ENCODE measurements around the gene SLC37A3. TPM values are rescaled to one million over a fixed set of nuclear protein-coding genes. Genes with fewer than 3 reads are reported as not detected.
A peak's percentile ranks its signal among the peaks of the same experiment; 100 is the strongest.
"Not testable (repeated sequence)": the region's sequence is repeated elsewhere in the genome, so short reads cannot be mapped to it uniquely, and the experiment has no call there.

SLC37A3 gene
- total RNA-seq, 1 donor from 2014 or later, result 7.5 TPM

- TF ChIP-seq, protein P1, sequence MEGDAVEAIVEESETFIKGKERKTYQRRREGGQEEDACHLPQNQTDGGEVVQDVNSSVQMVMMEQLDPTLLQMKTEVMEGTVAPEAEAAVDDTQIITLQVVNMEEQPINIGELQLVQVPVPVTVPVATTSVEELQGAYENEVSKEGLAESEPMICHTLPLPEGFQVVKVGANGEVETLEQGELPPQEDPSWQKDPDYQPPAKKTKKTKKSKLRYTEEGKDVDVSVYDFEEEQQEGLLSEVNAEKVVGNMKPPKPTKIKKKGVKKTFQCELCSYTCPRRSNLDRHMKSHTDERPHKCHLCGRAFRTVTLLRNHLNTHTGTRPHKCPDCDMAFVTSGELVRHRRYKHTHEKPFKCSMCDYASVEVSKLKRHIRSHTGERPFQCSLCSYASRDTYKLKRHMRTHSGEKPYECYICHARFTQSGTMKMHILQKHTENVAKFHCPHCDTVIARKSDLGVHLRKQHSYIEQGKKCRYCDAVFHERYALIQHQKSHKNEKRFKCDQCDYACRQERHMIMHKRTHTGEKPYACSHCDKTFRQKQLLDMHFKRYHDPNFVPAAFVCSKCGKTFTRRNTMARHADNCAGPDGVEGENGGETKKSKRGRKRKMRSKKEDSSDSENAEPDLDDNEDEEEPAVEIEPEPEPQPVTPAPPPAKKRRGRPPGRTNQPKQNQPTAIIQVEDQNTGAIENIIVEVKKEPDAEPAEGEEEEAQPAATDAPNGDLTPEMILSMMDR (IDR thresholded peaks at IDR 0.05; ENCODE audit: borderline replicate concordance), result no peak
- intact Hi-C loops (cut with micrococcal nuclease), result no loop called here
- Histone ChIP-seq H3K27ac (replicated peaks) (no peak overlapping the region), H3K9me3 (replicated peaks) (no peaks in the 10 kb centered on the region), H3K4me3 (no peak overlapping the region), H3K4me1 (peaks cover 15% of the 10 kb centered on the region), H3K27me3 (ENCODE audit: low read depth) (no peaks in the 10 kb centered on the region), H3K36me3 (peaks cover 35% of the 10 kb centered on the region)
- no peak for DNase-seq
Measured at GRCh38 chr7:140345426-140345825, 52.9 kb downstream of the SLC37A3 start.

- peaks cover 40% of the 10 kb centered on the region for H3K36me3 ChIP-seq
- no peaks in the 10 kb centered on the region for H3K9me3 ChIP-seq (replicated peaks)
Measured at GRCh38 chr7:140342727-140343514, 55.4 kb downstream of the SLC37A3 start.

GRCh38 chr7:140338959-140339358 lies 59.4 kb downstream of the SLC37A3 start:
- H3K27ac ChIP-seq (replicated peaks); intact Hi-C loops (cut with micrococcal nuclease); DNase-seq; H3K27me3 ChIP-seq (ENCODE audit: low read depth); H3K4me3 ChIP-seq; H3K9me3 ChIP-seq (replicated peaks): not testable (repeated sequence)
- peaks cover 12% of the 10 kb centered on the region for H3K4me1 ChIP-seq
- peaks cover 30% of the 10 kb centered on the region for H3K36me3 ChIP-seq

More at GRCh38 chr7:140342727-140343514, 55.4 kb downstream of the SLC37A3 start:
- Histone ChIP-seq H3K4me3 (no peak overlapping the region), H3K27ac (replicated peaks) (no peak overlapping the region), H3K4me1 (no peaks in the 10 kb centered on the region), H3K27me3 (ENCODE audit: low read depth) (no peaks in the 10 kb centered on the region)
- TF ChIP-seq, protein P1 (IDR thresholded peaks at IDR 0.05; ENCODE audit: borderline replicate concordance), result peak; percentile 61
- intact Hi-C loops (cut with micrococcal nuclease), result no loop called here
- peak; percentile 24 for DNase-seq

GRCh38 chr7:140334341-140335057 lies 63.8 kb downstream of the SLC37A3 start:
- intact Hi-C loops (cut with micrococcal nuclease), result no loop called here

GRCh38 chr7:140333686-140334085 lies 64.6 kb downstream of the SLC37A3 start:
- Histone ChIP-seq H3K9me3 (replicated peaks) (no peaks in the 10 kb centered on the region), H3K27me3 (ENCODE audit: low read depth) (no peaks in the 10 kb centered on the region), H3K4me3 (no peak overlapping the region), H3K36me3 (peaks cover 13% of the 10 kb centered on the region), H3K4me1 (peaks cover 36% of the 10 kb centered on the region), H3K27ac (replicated peaks) (no peak overlapping the region)
- intact Hi-C loops (cut with micrococcal nuclease), result no loop called here
- DNase-seq, result no peak
- TF ChIP-seq, protein P1 (IDR thresholded peaks at IDR 0.05; ENCODE audit: borderline replicate concordance), result no peak

More at GRCh38 chr7:140334341-140335057, 63.8 kb downstream of the SLC37A3 start:
- Histone ChIP-seq H3K36me3 (peaks cover 13% of the 10 kb centered on the region), H3K4me3 (no peak overlapping the region), H3K4me1 (peaks cover 36% of the 10 kb centered on the region), H3K27me3 (ENCODE audit: low read depth) (no peaks in the 10 kb centered on the region), H3K9me3 (replicated peaks) (no peaks in the 10 kb centered on the region), H3K27ac (replicated peaks) (peak overlapping the region; percentile 24)
- TF ChIP-seq, protein P1 (IDR thresholded peaks at IDR 0.05; ENCODE audit: borderline replicate concordance), result no peak
- DNase-seq, result no peak

GRCh38 chr7:140333223-140333622 lies 65.1 kb downstream of the SLC37A3 start:
- DNase-seq, result no peak
- Histone ChIP-seq H3K27ac (replicated peaks) (no peak overlapping the region), H3K27me3 (ENCODE audit: low read depth) (no peaks in the 10 kb centered on the region), H3K36me3 (peaks cover 9% of the 10 kb centered on the region), H3K4me1 (peaks cover 36% of the 10 kb centered on the region), H3K9me3 (replicated peaks) (no peaks in the 10 kb centered on the region), H3K4me3 (no peak overlapping the region)
- TF ChIP-seq, protein P1 (IDR thresholded peaks at IDR 0.05; ENCODE audit: borderline replicate concordance), result no peak
- intact Hi-C loops (cut with micrococcal nuclease), result no loop called here
